ENCODE measurements around the gene FOXP2.

DNA sequence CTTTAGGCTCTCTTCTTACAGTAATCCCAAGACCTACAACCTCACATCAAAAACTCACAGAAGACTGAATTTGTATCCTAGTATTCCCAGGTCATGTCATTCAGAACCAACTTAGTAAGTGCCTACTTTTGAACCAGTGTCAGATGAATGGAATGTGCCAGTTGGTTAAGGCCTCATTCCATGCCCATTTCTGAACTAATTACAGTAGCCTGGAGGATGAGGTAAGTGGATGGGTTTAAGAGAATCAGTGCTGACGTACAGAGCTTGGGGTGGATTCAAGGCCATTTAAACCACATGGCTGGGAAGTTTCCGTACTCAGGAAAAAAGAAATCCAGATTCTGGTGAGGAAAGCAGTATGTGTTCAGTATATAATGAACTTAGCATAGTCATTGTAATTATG is 21.9 kb upstream of the FOXP2 start:
- TF ChIP-seq CTCF (IDR thresholded peaks at IDR 0.05; ENCODE audit: poor library complexity) (no peak), EZH2phosphoT487 (IDR thresholded peaks at IDR 0.05; ENCODE audit: low read depth, severe bottlenecking, unreplicated experiment) (no peak)
